NCI-H446 treated with DMSO at 0.1 percent for 48 hours (cell line): ENCODE results near the gene LRP10.
"Not testable (repeated sequence)": the region's sequence is repeated elsewhere in the genome, so short reads cannot be mapped to it uniquely, and the experiment has no call there.

Experiments
- DNase-seq: peaks from one replicate; lab custom pipeline; 2025; lab: John Stamatoyannopoulos, UW

Gene LRP10

GRCh38 chr14:22843123-22843925 lies 28.2 kb upstream of the LRP10 start:
- DNase-seq = no peak

- no peak for DNase-seq
Observed at GRCh38 chr14:22844221-22845102, 27.1 kb upstream of the LRP10 start.

GRCh38 chr14:22845103-22845394 lies 26.5 kb upstream of the LRP10 start:
- DNase-seq = no peak

- DNase-seq = no peak
Observed at GRCh38 chr14:22845821-22846625, 25.5 kb upstream of the LRP10 start.

GRCh38 chr14:22846811-22847307 lies 24.7 kb upstream of the LRP10 start:
- no peak for DNase-seq

- no peak for DNase-seq
Observed at GRCh38 chr14:22847661-22848341, 23.7 kb upstream of the LRP10 start.

GRCh38 chr14:22848351-22849164 lies 23.0 kb upstream of the LRP10 start:
- peak; percentile 82 for DNase-seq

- peak; percentile 52 for DNase-seq
Observed at GRCh38 chr14:22849212-22849819, 22.2 kb upstream of the LRP10 start.

- peak; percentile 56 for DNase-seq
Observed at GRCh38 chr14:22850944-22851764, 20.4 kb upstream of the LRP10 start.

- not testable (repeated sequence) for DNase-seq
Observed at GRCh38 chr14:22852178-22852577, 19.4 kb upstream of the LRP10 start.

GRCh38 chr14:22852599-22852939 lies 19.0 kb upstream of the LRP10 start:
- no peak for DNase-seq

- DNase-seq = peak; percentile 50
Observed at GRCh38 chr14:22852940-22853767, 18.4 kb upstream of the LRP10 start.

- DNase-seq = not testable (repeated sequence)
Observed at GRCh38 chr14:22854296-22854695, 17.2 kb upstream of the LRP10 start.

GRCh38 chr14:22854963-22855724 lies 16.4 kb upstream of the LRP10 start:
- no peak for DNase-seq

GRCh38 chr14:22856428-22856827 lies 15.1 kb upstream of the LRP10 start:
- no peak for DNase-seq

GRCh38 chr14:22860377-22860776 lies 11.2 kb upstream of the LRP10 start:
- not testable (repeated sequence) for DNase-seq

GRCh38 chr14:22861651-22862050 lies 9.9 kb upstream of the LRP10 start:
- DNase-seq = no peak

GRCh38 chr14:22864979-22865378 lies 6.6 kb upstream of the LRP10 start:
- no peak for DNase-seq
